22Rv1 (cell line): ENCODE results near the gene FHIT.
"Not testable (repeated sequence)": the region's sequence is repeated elsewhere in the genome, so short reads cannot be mapped to it uniquely, and the experiment has no call there.

Source experiments
- H3K27ac ChIP-seq: fragments of 450-650 bp; 2 replicates; pipeline ENCODE4 v1.5.1; 2017
- ZFX ChIP-seq: fragments of 450-650 bp; IDR thresholded peaks from 2 replicates; pipeline ENCODE4 v1.6.1; 2017; ENCODE audit warnings: antibody characterized with exemption, borderline replicate concordance
- TF ChIP-seq, protein P1 (sequence below): fragments of 450-650 bp; IDR thresholded peaks from 2 replicates; pipeline ENCODE4 v1.5.1; 2017; ENCODE audit warnings: mild to moderate bottlenecking

The FHIT gene

DNA sequence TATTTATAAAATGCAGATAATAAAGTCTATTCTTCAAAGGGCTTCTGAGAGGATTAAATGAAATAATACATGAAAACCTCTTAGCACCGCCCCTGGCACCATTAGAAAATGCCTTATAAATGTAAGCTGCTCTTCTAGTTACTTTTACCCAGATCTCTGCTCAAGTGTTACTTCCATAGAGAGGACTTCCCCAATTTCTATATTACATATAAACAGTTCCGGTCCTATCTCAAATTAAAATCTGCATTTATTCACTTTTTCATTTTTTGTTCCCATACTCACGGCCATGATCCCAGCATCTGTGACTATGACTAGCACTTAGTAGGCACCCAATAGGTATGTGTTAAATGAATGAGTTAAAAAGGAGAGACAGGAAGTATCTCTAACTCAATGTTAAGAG lies 1310.5 kb downstream of the FHIT start:
- H3K27ac ChIP-seq, result no peak overlapping the region

DNA sequence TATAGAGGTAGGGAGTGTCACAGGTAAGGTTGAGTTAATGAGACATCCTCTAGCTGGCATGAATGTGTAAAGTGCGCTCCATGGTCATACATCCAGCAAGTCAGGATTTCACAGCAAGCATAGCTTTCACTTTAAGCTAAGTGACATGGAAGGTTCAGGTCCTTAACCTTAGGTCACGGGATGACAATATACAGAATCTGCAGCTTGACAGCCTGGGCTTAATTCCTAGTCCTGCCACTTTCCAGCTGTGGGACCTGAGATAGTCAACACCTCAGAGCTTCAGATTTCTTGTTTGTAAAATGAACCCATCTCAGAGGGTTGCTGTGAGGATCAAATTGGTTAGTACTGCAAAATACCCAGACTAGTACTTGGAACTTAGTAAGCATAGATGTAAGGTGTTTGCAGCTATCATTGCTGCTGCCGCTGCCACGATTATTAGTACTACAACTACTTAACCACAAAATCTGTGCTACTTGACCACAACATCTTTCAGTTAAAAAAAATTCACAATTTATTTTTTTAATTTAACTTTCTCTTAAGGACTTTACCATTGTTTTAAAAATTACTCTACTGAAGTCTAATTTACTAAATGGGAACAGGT lies 1311.3 kb downstream of the FHIT start:
- TF ChIP-seq, protein P1, sequence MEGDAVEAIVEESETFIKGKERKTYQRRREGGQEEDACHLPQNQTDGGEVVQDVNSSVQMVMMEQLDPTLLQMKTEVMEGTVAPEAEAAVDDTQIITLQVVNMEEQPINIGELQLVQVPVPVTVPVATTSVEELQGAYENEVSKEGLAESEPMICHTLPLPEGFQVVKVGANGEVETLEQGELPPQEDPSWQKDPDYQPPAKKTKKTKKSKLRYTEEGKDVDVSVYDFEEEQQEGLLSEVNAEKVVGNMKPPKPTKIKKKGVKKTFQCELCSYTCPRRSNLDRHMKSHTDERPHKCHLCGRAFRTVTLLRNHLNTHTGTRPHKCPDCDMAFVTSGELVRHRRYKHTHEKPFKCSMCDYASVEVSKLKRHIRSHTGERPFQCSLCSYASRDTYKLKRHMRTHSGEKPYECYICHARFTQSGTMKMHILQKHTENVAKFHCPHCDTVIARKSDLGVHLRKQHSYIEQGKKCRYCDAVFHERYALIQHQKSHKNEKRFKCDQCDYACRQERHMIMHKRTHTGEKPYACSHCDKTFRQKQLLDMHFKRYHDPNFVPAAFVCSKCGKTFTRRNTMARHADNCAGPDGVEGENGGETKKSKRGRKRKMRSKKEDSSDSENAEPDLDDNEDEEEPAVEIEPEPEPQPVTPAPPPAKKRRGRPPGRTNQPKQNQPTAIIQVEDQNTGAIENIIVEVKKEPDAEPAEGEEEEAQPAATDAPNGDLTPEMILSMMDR, result no peak
- TF ChIP-seq ZFX, result no peak

More for the DNA sequence above, 1310.5 kb downstream of the FHIT start:
- TF ChIP-seq, protein P1, result no peak
- TF ChIP-seq ZFX, result no peak

DNA sequence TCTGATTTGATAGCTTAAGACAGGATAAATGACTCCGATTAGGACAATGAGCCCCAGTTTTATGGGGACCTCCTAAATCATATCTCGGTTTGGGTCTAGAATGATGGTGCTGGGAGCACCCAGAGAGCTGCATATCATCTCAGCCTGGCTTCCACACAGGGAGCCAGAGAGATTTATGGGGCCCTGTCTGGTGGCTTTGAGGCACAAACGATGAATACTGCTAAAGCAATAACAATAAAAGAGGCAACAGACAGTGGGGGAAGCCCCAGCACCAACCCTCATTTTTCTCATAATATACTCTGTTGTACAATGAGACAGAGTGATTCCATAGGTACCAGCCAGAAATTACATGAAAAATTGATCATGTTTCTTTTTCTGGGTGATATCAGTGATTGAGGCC lies 1312.4 kb downstream of the FHIT start:
- TF ChIP-seq, protein P1, result no peak
- no peak for TF ChIP-seq ZFX

More for the DNA sequence above, 1311.3 kb downstream of the FHIT start:
- H3K27ac ChIP-seq, result no peak overlapping the region

DNA sequence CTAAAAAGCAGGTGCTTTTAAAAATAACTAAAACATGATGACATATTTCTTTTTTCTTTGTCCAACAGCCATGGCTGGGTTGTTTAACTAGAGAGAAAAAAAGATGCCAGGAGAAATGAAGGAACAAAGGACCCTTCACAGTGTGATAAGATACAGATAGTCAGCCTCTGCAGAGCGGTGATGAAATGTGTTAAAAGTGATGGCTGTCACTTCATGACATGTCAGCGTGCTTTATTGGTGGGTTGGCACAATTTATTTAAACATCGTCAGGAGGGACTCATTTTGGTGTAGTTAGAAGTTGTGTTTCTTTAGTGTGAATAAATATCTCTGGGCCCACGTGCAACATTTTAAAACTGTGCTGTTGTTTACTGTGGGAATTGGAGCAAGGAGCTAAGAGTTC lies 1314.1 kb downstream of the FHIT start:
- H3K27ac ChIP-seq, result no peak overlapping the region
- TF ChIP-seq, protein P1, result no peak
- TF ChIP-seq ZFX, result no peak

More for the DNA sequence above, 1312.4 kb downstream of the FHIT start:
- H3K27ac ChIP-seq, result no peak overlapping the region

DNA sequence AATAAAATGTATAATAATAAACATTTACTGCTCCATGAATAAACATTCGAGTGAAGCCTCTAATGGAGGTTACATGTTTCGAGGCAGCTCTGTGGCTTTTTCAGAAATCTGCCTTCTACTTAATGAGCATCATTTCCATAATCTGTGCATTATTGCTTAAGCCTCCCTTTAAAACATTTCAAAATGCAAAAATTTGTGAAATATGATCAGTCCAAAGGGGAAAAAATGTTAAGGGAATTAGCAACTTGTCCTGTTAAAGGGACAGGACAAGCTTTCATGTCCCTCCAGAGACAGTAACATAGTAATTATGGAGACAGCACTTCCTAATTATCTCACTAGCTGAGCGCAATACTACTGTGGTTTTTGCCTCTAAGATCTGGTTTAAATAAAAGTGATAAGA lies 1314.8 kb downstream of the FHIT start:
- TF ChIP-seq ZFX, result no peak
- TF ChIP-seq, protein P1, result no peak
- no peak overlapping the region for H3K27ac ChIP-seq

DNA sequence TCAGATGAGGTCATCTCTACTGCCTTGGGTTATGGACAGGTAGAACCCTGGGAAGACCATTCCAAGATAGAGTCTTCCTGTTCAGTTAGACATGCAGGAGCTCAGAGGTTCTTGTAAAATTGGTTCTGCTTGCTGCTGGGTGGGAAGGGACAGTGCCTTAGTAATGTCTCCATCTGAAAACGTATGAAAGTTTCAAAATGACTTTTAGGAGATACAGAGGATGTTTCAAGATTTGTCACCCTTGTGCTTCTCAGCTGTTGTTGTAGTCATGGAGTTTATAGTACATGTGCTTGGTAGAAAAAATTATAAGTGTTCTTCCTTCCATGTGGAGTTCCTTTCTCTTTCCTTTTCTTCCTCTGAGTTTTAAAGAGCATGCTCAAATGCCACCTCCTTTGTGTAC lies 1316.2 kb downstream of the FHIT start:
- no peak overlapping the region for H3K27ac ChIP-seq
- TF ChIP-seq, protein P1, result no peak
- TF ChIP-seq ZFX, result no peak

DNA sequence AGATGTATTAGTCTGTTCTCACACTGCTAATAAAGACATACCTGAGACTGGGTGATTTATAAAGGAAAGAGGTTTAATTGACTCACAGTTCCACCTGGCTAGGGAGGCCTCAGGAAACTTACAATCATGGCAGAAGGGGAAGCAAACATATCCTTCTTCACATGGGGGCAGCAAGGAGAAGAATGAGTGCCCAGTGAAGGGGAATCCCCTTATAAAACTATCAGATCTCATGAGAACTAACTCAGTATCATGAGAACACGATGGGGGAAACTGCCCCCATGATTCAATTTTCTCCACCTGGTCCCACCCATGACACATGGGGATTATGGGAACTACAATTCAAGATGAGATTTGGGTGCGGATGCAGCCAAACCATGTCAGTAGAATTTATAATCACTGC lies 1316.7 kb downstream of the FHIT start:
- H3K27ac ChIP-seq, result not testable (repeated sequence)

DNA sequence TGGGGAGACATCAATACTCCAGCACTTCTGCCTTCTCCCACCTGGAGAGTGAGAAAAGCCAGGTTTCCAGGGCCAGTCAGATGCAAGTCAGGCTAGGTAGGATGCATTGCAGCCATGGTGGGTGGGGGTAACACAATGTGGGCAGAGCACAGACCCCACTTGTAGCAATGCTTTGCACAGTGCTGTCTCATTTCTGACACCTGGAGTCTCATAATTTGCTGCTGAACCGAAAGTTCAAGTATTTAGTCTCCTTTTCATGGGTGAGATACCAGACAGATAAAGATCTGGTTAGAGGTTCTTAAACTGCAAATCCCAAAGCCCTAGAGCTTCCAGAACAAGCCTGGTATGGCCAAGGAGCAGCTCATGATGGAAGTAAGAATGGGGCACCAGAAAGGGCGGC lies 1321.1 kb downstream of the FHIT start:
- H3K27ac ChIP-seq, result no peak overlapping the region
- no peak for TF ChIP-seq ZFX
- TF ChIP-seq, protein P1, result no peak
